DMS 273 treated with DMSO at 0.1 percent for 48 hours (cell line): ENCODE measurements around the gene AP2A2.
A peak's percentile ranks its signal among the peaks of the same experiment; 100 is the strongest.

Experiments
- DNase-seq: peaks from one replicate; lab custom pipeline; 2025; lab: John Stamatoyannopoulos, UW

The AP2A2 gene

DNA sequence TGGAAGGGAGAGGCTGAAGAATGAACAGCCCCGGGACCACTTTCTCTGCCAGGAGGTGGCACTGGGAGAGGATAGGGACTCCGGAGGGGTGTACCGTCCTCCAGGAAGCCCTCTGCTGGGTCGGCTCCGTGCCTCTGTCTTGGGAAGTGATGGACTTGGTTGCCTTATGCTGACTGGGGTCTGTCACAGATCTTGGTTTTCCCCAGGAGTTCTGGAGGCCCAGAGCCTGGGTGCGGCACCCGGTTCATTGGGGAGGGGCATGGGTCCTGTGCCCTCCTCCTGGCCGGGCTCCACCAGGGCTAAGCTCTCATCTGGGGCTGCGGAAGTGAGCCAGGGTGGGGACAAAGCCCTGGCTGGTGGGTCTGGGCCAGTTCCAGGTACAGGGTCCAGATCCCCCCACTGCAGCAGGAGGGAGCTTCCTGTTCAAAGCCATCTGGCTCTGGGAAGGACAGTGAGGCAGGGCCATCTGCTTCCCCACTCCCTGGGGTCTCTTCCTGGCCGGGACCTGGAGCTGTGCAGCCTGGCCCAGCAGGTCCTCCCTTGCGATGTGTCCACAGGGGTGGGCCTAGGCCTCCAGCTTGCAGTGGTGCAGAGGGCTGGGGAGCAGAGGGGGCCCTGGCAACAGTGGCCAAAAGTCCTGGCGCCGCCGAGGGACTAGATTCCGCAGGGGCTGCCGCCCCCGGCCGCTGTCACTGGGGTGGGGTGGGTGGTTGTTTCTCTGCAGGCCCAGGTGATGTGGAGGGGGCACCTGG lies 1.1 kb upstream of the AP2A2 start:
- peak; percentile 27 for DNase-seq

GRCh38 chr11:925158-925495 lies 543 bp upstream of the AP2A2 start:
- DNase-seq: no peak

- no peak for DNase-seq
These were observed 759 bp downstream of the AP2A2 start for GRCh38 chr11:926341-926916.

- no peak for DNase-seq
These were observed 2.2 kb downstream of the AP2A2 start for GRCh38 chr11:927871-928270.

GRCh38 chr11:928786-929185 lies 3.1 kb downstream of the AP2A2 start:
- no peak for DNase-seq

- no peak for DNase-seq
These were observed 3.7 kb downstream of the AP2A2 start for GRCh38 chr11:929405-929804.

DNA sequence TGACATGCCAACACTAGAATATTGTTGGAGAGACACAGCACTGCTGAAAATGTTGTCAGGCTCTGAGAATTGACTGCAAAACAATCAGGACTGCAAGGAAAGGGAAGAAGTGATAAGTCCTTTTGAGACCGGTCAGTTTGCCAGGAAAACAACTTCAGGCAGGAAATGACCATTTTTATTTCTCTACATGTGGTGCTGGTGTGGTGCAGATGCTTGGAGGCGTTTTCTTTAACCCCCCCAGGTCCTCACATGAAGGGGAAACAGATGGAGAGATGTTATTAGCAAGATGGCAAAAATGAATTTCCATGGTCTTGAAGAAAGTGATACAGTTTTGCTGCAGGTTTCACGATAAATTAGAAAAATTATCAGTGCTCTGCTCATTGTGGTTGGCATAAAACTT lies 5.7 kb downstream of the AP2A2 start:
- no peak for DNase-seq

GRCh38 chr11:932435-932834 lies 6.8 kb downstream of the AP2A2 start:
- DNase-seq: no peak

GRCh38 chr11:933142-933851 lies 7.6 kb downstream of the AP2A2 start:
- no peak for DNase-seq

DNA sequence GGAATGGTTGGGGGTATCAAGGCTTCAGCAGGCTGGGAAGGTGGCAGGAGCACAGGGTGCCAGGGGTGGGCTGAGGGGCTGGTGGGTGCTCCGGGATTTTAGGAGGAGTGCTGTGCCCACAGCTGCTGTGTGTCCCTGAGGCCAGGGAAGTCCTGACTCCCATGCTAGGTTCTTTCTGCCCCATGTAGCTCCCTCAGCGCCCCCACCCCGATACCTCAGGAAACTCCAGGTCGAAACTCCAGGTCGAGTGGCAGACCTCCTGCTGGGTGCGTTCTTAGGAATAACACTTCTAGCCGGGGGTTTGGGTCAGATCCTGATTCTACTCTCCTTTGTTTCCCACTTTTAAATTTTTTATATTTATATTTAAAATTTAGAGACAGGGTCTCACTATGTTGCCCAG lies 8.3 kb downstream of the AP2A2 start:
- DNase-seq: no peak

GRCh38 chr11:934527-934926 lies 8.9 kb downstream of the AP2A2 start:
- DNase-seq: no peak

DNA sequence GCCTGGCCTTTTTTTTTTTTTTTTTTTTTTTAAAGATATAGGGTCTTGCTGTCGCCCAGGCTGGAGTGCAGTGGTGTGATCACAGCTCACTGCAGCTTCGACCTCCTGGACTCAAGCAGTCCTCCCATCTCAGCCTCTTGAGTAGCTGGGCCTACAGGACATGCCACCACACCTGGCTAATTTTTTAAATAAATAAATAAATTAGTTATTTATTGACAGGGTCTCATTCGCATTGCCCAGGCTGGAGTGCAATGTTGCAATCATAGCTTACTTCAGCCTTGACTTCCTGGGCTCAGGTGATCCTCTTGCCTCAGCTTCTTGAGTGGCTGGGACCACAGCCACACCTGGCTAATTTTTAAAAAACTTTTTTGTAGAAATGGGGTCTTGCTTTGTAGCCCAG lies 10.5 kb downstream of the AP2A2 start:
- DNase-seq: no peak

- DNase-seq: no peak
These were observed 12.2 kb downstream of the AP2A2 start for GRCh38 chr11:937841-938261.

DNA sequence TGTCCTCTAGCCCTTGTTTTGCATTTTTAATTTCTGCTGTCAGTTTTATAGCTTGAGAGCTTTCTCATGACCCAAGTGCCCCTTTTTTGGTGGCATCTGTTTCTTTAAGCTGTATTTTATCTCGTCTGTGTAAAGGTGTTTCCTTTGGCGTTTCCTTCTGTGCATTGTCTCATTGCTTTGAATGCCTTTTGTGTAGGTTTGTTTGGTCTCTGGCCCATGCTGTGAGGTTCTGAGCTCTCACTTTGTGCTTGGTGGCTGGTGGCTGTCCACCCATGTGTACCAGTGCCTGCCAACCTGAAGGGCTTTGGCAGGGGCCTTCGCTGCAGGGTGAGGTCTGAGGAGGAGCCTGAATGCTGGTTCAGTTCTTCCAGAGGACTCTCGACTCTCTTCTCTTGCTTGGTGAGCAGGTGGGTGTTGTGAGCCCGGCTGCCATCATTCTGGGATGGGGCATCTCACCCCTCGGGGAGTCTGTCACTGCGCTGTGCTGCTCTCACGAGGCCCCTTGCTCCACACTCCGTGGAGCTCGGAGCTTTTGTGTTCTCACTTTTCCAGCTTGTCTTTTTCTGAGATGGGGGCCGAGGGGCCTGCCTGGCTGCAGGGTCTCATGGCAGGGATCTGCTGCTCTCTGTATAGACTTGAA lies 14.9 kb downstream of the AP2A2 start:
- no peak for DNase-seq

- no peak for DNase-seq
These were observed 17.2 kb downstream of the AP2A2 start for GRCh38 chr11:942823-943222.

GRCh38 chr11:944711-945470 lies 19.2 kb downstream of the AP2A2 start:
- DNase-seq: no peak

DNA sequence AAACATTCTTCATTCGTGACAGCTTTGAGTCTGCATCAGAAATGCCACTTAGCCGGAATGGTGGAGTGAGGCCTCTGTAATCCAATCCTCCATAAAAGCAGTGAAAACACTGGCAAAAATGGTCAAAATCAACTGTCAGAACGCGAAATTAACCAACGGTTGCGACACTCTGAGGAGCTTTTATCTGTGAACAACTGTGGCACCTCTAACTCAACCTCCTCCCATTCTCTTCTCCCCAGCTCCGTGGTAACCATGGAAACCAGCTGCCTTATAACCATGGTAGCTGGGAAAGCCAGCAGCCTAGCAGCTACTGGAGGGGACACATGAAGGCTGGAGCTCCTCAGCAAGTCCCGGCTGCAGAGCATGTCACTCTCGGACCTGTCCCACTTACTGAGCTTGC lies 20.3 kb downstream of the AP2A2 start:
- DNase-seq: no peak

GRCh38 chr11:947744-948143 lies 22.1 kb downstream of the AP2A2 start:
- DNase-seq: no peak

DNA sequence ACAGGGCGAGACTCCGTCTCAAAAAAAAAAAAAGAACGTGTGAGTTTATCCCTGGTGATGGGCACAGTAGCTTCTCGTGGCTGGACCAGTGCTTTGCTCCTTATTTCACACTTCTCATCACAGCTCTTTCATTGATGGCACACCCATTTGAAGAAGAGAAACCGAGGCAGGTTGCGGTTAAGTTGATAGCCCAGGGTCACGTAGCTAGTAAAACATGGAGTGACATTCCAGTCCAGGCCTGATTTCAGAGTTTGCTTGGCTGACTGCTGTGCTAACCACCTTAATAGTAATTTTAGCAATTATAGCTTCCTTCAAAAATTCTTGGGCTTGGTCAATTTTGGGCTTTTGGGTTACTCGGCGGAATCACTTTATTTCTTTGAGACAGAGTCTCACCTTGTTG lies 25.8 kb downstream of the AP2A2 start:
- DNase-seq: no peak

DNA sequence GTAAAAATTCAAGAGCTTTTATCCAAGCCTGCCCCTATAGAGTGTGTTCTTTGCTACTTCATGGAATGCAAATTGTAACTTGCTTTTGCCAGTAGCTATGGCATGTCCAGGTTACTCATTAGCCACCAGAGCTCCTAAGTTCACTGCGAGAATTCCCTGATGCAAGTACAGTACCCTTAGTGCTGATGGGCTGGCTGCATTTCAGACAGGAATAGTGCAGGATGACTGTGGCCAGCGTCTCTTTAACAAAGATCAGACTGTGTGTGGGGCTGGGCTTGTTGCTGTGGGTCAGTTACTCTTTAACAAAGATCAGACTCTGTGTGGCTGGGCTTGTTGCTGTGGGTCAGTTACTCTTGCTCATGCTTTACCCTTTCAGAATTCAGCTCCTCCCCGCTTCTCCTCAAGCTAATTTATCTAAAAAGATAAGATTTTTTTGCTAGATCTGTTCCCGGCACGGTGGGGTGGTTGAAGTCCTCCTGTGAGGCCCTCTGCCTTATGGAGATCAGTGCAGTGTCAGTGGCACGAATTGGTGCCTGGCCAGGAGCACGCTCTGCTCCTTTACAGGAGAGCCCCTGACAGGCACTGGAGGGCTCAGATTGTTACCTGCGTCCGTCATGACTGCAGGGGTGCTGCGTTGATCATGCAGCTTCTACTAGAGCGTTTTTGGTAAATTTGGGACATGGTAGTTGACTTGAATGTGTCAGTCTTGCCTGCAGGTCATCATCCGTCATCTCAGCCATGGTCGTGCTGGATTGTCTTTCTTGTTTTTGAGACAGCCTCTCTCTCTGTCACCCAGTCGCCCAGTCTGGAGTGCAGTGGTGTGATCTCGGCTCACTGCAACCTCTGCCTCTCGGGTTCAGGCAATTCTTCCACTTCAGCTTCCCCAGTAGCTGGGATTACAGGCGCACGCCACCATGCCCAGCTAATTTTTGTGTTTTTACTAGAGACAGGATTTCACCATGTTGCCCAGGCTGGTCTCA lies 27.0 kb downstream of the AP2A2 start:
- DNase-seq: no peak

DNA sequence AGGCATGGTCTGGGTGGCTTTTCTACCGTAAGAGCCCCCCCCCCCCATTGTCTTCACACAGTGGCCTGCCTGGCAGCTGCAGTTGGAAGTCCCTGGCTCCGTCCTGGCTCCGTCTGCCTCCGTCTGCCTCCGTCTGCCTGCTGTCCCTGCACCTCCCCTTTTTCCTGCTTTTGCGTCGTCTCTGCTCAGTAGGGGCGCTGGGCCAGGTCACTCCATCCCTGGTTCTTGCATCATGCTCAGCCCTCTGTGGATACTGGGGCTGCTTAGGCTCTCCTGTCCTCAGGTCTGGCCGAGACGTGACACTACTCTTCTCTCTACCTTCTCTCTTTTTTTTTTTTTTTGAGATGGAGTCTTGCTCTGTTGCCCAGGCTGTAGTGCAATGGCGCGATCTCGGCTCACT lies 27.8 kb downstream of the AP2A2 start:
- DNase-seq: no peak
